ENCODE data around the gene CEBPE.

DNA sequence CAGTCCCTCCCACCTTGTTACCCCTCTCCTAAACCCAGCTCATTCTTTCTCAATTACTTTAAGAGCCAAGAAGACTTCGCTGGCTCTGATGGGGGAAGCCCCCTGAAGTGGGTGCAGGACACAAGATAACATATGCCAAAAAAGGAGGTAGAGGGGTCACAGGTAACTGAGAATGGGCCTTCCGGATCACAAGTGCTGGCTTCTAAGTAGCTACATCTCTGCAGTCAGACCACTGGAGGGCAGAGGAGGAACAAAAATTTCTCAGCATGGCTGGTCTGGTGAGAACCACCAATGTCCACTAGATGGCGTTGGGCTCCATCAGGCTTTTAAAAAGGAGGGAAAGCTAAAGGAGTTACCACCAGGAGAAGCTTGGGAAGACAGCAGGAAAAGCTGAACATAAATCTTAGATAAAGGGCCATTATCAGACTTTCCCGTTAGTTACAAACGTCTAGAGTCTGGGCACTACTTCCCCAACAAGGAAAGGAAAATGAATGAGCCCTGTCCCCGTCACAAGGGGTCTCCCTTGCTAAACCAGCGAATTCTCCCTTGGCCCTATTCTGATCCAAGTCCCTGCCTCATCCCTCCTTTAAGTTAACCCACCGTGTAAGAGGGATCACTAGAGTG lies 50.2 kb downstream of the CEBPE start:
- no peak for TF ChIP-seq POLR2A (IDR thresholded peaks at IDR 0.05; ENCODE audit: low read depth, low read length)
- TF ChIP-seq, protein P1, sequence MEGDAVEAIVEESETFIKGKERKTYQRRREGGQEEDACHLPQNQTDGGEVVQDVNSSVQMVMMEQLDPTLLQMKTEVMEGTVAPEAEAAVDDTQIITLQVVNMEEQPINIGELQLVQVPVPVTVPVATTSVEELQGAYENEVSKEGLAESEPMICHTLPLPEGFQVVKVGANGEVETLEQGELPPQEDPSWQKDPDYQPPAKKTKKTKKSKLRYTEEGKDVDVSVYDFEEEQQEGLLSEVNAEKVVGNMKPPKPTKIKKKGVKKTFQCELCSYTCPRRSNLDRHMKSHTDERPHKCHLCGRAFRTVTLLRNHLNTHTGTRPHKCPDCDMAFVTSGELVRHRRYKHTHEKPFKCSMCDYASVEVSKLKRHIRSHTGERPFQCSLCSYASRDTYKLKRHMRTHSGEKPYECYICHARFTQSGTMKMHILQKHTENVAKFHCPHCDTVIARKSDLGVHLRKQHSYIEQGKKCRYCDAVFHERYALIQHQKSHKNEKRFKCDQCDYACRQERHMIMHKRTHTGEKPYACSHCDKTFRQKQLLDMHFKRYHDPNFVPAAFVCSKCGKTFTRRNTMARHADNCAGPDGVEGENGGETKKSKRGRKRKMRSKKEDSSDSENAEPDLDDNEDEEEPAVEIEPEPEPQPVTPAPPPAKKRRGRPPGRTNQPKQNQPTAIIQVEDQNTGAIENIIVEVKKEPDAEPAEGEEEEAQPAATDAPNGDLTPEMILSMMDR (IDR thresholded peaks at IDR 0.05; ENCODE audit: extremely low read depth in 1 of 2, insufficient read depth in 1 of 2, low read depth in 1 of 2, low read length in 2 of 2) = peak; percentile 93 to 100
- no peak for TF ChIP-seq MYC (IDR thresholded peaks at IDR 0.05; ENCODE audit: low read depth, low read length)
- peak; percentile 19 for TF ChIP-seq POLR2AphosphoS5 (IDR thresholded peaks at IDR 0.05; ENCODE audit: insufficient read depth, low read depth, low read length)
- TF ChIP-seq EZH2 (IDR thresholded peaks at IDR 0.05; ENCODE audit: borderline replicate concordance, low read depth, low read length, severe bottlenecking) = no peak

Data from endothelial cell of umbilical vein (primary cell).